Loucy (cell line): Measurements from ENCODE around the gene ACSS3.

Source experiments
- H2AFZ ChIP-seq: fragments of 200-600 bp; sonication (generic); 2 replicates; pipeline ENCODE4 v1.6.0; 2016; ENCODE audit warnings: antibody characterized with exemption, mild to moderate bottlenecking, low read length, moderate library complexity
- H3F3A ChIP-seq: fragments of 200-600 bp; 2 replicates; pipeline ENCODE4 v1.6.0; 2016; ENCODE audit warnings: antibody characterized with exemption, low read depth, mild to moderate bottlenecking
- H3K27me3 ChIP-seq: fragments of 200-600 bp; sonication (generic); 2 replicates; pipeline ENCODE4 v1.6.1; 2014; ENCODE audit warnings: low read length, mild to moderate bottlenecking; ENCODE audit not compliant: insufficient read depth, poor library complexity, severe bottlenecking
- H3K36me3 ChIP-seq: fragments of 200-600 bp; sonication (generic); 2 replicates; pipeline ENCODE4 v1.6.1; 2016; ENCODE audit warnings: low read length; ENCODE audit not compliant: insufficient read depth
- H3K4me1 ChIP-seq: fragments of 200-600 bp; sonication (generic); 2 replicates; pipeline ENCODE4 v1.5.1; 2014; ENCODE audit warnings: low read length, mild to moderate bottlenecking; ENCODE audit not compliant: insufficient read depth, poor library complexity, severe bottlenecking
- H3K4me2 ChIP-seq: fragments of 200-600 bp; sonication (generic); 2 replicates; pipeline ENCODE4 v1.6.0; 2014; ENCODE audit warnings: antibody characterized with exemption, low read length, low read depth, mild to moderate bottlenecking; ENCODE audit not compliant: poor library complexity, severe bottlenecking
- H3K4me3 ChIP-seq: fragments of 200-600 bp; sonication (generic); 2 replicates; pipeline ENCODE4 v1.5.1; 2014; ENCODE audit warnings: low read length, mild to moderate bottlenecking, mixed read lengths; ENCODE audit not compliant: poor library complexity, severe bottlenecking
- H3K79me2 ChIP-seq: fragments of 200-600 bp; sonication (generic); 2 replicates; pipeline ENCODE4 v1.6.1; 2014; ENCODE audit warnings: low read length; ENCODE audit not compliant: insufficient read depth
- H3K9ac ChIP-seq: fragments of 200-600 bp; sonication (generic); 2 replicates; pipeline ENCODE4 v1.6.0; 2014; ENCODE audit warnings: mild to moderate bottlenecking, low read depth, low read length, moderate library complexity; ENCODE audit not compliant: poor library complexity, severe bottlenecking
- H3K9me2 ChIP-seq: fragments of 200-600 bp; sonication (generic); replicated peaks from 2 replicates; pipeline ENCODE4 v1.6.1; 2016; ENCODE audit warnings: low read depth, low read length, mixed read lengths
- H3K9me3 ChIP-seq: fragments of 200-600 bp; sonication (generic); 2 replicates; pipeline ENCODE4 v1.6.1; 2014; ENCODE audit warnings: mild to moderate bottlenecking, antibody characterized with exemption, low read length, low read depth; ENCODE audit not compliant: insufficient read depth
- H4K20me1 ChIP-seq: fragments of 200-600 bp; sonication (generic); 2 replicates; pipeline ENCODE4 v1.6.0; 2014; ENCODE audit warnings: antibody characterized with exemption, low read length, mild to moderate bottlenecking; ENCODE audit not compliant: insufficient read depth, poor library complexity, severe bottlenecking
- EZH2phosphoT487 ChIP-seq: fragments of 200-600 bp; IDR thresholded peaks from 2 replicates; pipeline ENCODE4 v1.6.1; 2018; ENCODE audit warnings: antibody characterized with exemption, mild to moderate bottlenecking, moderate library complexity, borderline replicate concordance
- TF ChIP-seq, protein P1 (sequence below): fragments of 200-600 bp; sonication (generic); conservative IDR thresholded peaks from 2 replicates; pipeline ENCODE4 v1.5.1; 2014; ENCODE audit warnings: mild to moderate bottlenecking, antibody characterized with exemption, low read length

Gene ACSS3

GRCh38 chr12:81207173-81207572 lies 129.3 kb downstream of the ACSS3 start:
- H3K9me3 ChIP-seq, result no peaks in the 10 kb centered on the region
- H2AFZ ChIP-seq, result no peak overlapping the region
- no peaks in the 10 kb centered on the region for H4K20me1 ChIP-seq
- no peaks in the 10 kb centered on the region for H3K36me3 ChIP-seq
- no peak overlapping the region for H3K4me2 ChIP-seq
- H3K4me1 ChIP-seq, result no peaks in the 10 kb centered on the region
- H3K79me2 ChIP-seq, result no peaks in the 10 kb centered on the region
- H3K4me3 ChIP-seq, result no peak overlapping the region
- H3K27me3 ChIP-seq, result no peaks in the 10 kb centered on the region
- TF ChIP-seq EZH2phosphoT487, result no peak
- TF ChIP-seq, protein P1, sequence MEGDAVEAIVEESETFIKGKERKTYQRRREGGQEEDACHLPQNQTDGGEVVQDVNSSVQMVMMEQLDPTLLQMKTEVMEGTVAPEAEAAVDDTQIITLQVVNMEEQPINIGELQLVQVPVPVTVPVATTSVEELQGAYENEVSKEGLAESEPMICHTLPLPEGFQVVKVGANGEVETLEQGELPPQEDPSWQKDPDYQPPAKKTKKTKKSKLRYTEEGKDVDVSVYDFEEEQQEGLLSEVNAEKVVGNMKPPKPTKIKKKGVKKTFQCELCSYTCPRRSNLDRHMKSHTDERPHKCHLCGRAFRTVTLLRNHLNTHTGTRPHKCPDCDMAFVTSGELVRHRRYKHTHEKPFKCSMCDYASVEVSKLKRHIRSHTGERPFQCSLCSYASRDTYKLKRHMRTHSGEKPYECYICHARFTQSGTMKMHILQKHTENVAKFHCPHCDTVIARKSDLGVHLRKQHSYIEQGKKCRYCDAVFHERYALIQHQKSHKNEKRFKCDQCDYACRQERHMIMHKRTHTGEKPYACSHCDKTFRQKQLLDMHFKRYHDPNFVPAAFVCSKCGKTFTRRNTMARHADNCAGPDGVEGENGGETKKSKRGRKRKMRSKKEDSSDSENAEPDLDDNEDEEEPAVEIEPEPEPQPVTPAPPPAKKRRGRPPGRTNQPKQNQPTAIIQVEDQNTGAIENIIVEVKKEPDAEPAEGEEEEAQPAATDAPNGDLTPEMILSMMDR, result no peak
- no peaks in the 10 kb centered on the region for H3F3A ChIP-seq
- H3K9me2 ChIP-seq, result no peaks in the 10 kb centered on the region
- H3K9ac ChIP-seq, result no peak overlapping the region

- H3K9ac ChIP-seq, result no peak overlapping the region
- TF ChIP-seq EZH2phosphoT487, result no peak
- TF ChIP-seq, protein P1, result no peak
- H3K4me1 ChIP-seq, result no peaks in the 10 kb centered on the region
- no peak overlapping the region for H3K4me2 ChIP-seq
- no peaks in the 10 kb centered on the region for H3K79me2 ChIP-seq
- no peaks in the 10 kb centered on the region for H4K20me1 ChIP-seq
- no peaks in the 10 kb centered on the region for H3K9me3 ChIP-seq
- no peaks in the 10 kb centered on the region for H3K27me3 ChIP-seq
- no peaks in the 10 kb centered on the region for H3F3A ChIP-seq
- no peaks in the 10 kb centered on the region for H3K36me3 ChIP-seq
- H3K9me2 ChIP-seq, result no peaks in the 10 kb centered on the region
- no peak overlapping the region for H2AFZ ChIP-seq
- no peak overlapping the region for H3K4me3 ChIP-seq
Observed at GRCh38 chr12:81207664-81208063, 129.8 kb downstream of the ACSS3 start.

DNA sequence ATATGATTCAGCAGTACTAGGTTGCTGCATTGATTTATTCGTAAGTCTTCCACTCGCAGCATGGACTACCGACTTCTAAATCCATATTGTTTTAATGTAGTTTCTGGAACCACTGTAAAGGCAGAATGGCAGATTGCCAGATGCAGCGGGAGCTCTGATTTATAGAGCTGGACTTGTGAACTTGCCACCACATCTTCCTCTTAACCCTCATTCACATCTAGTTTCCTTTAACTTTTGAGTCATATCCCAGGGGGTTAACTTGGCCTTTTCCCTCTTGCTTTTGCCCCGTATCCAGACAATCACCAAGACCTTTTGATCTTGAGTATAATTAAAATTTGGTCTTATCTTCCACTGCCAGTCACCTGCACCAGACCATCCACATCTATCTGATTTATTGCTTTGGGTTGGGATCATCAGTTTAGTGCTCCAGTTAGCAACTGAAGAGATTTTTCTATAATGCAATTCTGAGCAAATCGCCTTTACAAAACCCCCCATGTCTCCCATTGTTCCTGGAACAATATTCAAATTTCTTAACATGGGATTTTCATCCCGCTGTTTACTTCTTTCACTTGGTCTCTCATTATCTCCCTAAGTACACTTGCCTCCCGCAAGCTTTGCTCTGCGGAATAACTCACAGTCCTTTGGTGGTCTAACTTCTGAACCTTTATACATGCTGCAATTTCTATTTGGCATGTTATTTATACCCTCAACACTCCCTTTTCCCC lies 130.5 kb downstream of the ACSS3 start:
- Histone ChIP-seq H2AFZ (no peak overlapping the region), H3K27me3 (no peaks in the 10 kb centered on the region), H4K20me1 (no peaks in the 10 kb centered on the region), H3K9me3 (no peaks in the 10 kb centered on the region), H3K4me2 (no peak overlapping the region), H3K36me3 (no peaks in the 10 kb centered on the region), H3K9me2 (no peaks in the 10 kb centered on the region), H3K79me2 (no peaks in the 10 kb centered on the region), H3K4me3 (no peak overlapping the region), H3K9ac (no peak overlapping the region), H3F3A (no peaks in the 10 kb centered on the region), H3K4me1 (no peaks in the 10 kb centered on the region)
- TF ChIP-seq, protein P1, result no peak
- TF ChIP-seq EZH2phosphoT487, result no peak
